ENCODE measurements around the gene SMAD6.

SMAD6 gene

DNA sequence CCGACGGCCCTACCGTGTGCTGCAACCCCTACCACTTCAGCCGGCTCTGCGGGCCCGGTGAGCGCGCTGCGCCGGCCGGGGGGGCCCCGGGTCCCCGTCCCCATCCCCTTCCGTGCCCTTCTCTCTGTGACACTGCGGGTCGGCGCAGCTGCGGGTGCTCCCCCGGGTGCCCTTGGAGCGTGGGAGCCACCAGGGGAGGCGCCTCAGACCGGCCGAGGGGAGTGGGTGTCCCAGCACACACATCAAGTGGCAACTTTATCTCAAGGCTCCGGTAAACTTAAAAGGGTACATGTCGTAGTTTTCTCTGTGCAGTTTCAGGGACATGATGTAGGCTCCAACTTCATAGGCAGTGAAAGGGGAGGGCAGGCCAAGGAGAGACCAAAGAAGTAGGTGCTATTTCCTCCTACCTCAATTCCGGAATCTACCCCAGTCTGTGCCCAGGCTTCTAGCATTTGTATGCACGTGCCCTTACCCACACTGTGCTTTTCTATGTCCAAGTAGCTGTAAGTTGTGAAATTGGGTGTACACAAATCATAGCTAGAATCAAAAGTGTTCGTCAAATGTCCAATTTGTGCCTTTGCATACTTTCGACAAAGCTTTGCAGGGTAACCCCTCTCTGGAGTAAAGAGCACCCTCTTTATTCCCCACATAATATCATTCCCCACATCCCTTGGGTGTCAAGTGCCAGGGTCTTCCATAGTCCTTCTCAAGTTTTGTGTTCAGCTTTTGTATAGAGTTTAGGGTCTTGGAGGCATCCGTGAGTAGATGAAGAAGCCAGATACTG, 2.2 kb downstream of the SMAD6 start:
- DNase-seq (ENCODE audit: low read depth) = no peak

DNA sequence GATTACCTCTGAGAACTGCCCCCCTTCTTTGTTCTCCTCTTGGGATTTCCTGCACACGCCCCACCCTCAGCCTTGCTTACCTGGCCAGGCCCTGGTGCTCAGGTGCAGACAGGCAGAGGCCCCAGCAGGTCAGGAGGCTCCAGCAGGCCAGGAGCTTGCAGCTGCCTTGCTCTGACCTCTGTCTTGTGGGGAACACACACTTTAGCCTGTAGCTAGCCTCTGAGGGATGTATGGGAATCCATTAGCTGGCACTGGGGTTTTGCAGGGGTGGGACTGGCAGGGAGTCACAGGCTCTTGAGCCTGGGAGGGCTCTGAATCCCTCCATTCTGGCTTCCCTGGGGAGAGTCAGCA, 2.7 kb downstream of the SMAD6 start:
- DNase-seq (ENCODE audit: low read depth) = no peak

DNA sequence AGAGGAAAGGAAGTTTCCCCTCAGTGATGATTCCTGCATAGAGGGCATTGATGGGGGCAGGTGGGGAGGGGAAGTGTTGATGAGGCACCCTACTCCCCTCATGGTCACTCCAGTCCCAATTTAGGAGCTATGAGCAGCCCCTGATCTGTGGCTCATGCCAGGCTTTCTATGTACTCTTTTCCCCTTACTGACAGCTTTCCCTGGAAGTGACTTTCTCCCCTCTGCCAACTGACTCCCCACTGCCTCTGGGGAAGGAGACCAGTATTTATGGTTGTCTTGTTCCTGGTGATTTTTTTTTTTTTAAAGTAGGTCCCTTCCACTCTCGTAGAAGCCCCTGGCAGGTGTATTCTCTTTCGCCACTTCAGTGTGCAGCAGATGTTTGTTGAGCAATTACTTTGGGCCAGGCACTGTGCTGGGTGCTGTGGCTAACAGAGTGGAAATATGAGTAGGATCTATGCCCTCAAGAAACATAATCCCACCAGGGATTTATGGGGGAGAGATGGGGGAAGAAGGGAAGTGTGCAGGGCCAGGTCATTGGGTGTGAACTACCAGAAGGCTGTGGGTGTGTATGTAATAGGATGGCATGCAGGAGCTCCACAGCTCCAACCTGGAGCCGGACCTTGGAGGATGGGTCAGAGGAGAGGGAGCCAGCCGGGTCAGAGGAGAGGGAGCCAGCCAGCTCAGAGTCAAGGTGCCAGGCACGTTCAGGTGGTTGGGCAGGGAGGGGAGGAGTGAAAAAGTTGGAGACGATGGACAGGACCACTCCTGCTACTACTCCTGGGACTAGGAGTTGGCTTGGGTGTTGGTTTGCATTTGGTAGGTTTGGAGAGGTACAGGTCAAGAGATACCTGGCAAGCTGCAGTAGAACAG, 3.5 kb downstream of the SMAD6 start:
- DNase-seq (ENCODE audit: low read depth) = no peak

DNA sequence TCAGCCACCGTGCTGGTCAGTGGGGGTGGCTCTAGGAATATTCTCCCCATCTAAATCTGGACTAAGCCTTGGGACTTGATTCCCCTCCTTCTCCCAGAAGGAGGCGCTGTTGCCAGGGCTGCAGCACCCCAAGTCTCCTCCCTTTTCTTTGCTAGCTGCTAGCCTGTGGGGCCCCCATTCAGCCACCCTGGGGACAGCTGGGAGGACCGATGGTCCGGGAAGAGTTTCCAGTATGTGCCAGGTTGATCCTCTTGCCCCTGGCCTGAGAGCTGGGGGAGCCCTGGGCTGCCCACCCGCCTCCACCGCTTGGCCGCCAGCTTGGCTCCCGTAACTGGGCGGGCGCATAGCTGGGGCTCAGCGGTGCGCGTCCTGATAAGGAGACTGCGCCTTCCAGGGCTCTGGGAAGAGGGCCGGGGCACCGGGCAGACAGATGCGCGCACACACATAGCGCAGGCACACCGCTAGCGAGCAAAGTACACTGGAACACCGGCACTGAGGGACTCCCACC, 4.2 kb downstream of the SMAD6 start:
- no peak for DNase-seq (ENCODE audit: low read depth)

DNA sequence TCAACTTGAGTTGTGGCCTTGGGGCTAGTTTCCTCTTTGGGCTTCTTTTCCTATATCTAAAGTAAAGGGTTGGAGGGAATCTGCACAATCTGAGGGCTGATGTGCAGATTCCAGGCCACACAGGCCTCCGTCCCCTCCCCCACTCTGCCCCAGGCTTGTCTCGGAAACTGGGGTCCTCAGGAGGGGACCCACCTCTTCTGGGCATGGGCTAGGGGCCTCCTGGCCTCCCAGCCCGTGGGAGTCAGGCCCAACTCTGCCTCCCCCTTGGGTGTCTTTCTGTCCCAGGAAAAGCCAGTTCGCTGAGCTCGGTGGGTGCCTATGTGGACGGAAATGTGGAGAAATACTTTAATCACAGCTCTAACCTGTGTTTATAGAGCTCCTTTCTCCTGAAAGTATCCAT, 4.8 kb downstream of the SMAD6 start:
- DNase-seq (ENCODE audit: low read depth) = no peak

DNA sequence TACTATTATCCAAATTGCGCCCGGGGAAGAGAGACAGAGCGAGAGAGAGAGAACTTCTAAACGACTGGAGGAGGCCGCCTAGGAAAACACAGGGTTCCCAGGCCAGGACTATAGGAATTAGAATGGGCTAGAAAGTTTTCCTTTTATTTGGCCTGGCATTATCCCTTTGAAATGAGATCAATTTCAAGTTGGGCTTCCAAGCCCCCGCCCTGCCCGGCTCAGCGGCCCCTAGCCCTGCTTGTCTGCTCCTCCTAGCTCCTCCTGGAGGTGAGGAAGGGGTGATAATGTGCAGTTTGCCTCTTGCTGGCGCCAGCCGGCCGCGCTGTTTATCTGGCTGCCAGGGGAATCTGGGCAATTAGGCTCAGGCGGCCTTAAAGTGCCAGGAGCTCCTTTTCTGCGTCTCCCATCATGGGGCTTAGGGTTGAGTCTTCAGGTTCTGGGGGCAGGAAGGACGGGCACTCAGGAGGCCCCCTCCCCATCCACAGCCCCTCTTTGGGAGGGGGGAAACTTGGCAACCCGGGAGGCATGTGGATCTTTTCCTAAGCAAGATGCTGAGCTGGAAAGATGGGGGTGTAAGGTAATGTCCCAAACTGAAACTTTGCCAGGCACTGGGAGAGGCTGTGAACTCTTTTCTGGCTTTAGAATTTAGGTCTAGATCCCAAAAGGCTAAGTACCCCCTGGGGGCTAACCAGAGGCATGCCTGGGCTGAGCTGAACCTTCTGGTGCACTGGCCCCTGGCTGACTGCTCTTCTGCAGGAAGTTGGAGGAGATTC, 5.5 kb downstream of the SMAD6 start:
- no peak for DNase-seq (ENCODE audit: low read depth)

DNA sequence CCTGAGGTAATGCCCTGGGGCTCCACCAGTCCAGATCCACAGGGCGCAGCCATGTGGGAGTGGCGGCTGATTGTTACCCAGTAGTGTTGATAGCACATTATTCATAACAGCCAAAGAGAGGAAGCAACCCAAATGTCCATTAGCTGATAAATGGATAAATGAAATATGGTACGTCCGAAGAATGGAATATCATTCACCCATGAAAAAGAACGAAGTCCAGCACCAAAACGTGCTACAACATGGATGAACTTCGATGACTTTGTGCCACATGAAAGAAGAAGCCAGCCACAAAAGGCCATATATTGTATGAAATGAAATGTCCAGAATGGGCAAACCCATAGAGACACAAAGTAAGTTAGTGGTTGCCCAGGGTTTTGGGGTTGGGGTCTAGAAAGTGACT, 6.4 kb downstream of the SMAD6 start:
- no peak for DNase-seq (ENCODE audit: low read depth)

DNA sequence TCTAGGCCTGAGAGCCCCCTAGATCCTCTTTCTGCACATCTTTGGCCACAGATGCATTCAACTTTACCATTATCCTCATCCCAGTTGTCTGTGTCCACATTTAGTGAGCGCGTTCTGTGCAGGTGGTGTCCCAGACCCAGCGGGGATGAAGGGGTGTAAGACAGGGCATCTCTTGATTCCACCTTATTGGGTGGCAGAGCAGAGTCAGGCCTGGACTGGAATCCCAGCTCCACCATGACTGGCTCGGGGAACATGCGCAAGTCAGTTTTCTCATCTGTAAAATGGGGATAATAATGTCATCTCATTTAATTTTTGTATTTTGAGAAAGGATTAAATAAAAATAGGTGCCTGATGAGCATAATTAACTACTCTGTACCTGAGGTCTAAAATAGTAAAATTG, 7.8 kb downstream of the SMAD6 start:
- no peak for DNase-seq (ENCODE audit: low read depth)

DNA sequence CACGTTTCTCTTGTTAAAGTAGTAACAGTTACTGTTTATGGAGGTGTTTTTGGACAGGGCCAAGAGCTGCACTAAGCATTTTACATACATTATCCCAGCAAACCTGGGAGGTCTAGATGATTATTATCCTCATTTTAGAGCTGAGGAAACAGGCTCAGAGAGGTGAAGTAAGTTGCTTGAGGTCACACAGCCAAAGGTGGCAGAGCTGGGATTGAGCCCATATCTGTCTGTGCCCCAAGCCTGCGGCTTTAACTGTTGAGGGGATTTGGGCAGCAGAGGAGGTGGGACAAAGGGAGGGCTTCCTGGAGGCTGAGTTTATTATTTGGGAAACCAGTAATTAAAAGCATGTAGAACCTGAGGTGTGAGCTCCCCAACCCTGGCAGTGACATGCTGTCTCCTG, 9.2 kb downstream of the SMAD6 start:
- no peak for DNase-seq (ENCODE audit: low read depth)

DNA sequence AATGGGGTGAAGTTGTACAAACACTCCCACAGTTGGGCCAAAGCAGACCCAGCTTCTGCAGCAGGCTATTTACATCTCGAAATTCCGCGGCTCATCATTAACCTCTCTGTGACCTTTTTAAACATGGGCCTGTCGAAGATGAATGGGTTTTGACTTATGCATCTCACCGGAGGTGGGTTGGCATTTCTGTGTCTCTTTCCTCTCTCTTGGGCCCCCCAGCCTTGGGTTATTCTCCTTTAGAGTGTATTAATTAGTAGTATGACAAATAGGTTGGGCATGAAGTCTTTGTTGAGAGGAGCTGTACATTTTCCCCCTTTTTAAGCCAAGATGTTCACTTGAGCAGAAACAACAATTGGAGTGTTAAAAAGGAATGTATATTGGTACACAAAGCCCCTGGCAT, 9.8 kb downstream of the SMAD6 start:
- no peak for DNase-seq (ENCODE audit: low read depth)

DNA sequence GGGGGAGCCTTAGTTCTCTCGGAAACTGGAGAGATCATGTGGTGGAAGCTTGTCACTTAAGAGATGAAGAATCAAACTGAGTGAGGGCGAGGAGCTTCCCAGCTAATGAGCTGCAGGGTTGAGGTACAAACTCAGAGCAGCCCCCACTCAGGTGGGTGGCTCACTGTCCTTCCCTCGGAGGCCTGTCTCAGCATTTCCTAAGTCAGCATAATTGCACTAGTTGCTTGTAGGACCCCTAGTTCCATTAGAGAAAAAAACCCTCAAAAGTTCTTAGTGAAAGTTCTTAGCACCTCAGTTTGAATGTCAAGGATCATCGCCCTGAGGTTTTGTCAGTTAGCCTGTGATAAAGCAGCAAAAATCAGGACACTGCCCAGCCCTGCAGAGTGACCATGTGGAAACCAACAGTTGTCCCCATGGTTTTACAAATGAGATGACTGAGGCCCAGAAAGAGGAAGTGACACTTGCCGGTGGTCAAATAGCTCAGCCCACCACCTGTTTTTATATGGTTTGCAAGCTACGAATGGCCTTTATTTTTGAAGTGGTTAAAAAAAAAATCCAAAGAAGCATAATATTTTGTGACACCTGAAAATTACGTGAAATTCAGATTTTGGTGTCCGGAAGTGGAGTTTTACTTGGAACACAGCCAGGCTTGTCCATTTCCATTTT, 11.9 kb downstream of the SMAD6 start:
- DNase-seq (ENCODE audit: low read depth) = no peak

DNA sequence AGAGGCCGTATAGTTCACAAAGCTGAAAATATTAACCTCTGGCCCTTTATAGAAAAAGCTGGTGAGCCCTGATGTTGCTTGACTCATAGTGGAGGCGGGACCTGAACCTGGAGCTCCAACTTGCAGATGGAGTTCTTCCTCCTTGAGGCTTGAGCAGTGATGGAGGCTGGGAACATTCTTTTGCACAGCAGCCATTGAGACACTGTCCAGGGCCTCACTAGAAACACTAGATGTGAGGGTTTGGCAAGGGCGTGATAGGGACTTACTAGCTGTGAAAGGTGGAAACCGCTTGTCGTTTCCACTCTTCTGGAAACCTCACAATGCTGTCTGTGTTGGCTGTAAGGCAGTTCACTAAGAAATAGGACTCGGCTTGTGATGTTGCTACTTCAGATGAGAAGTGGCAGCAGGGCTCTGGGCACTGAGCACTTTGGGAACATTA, 12.5 kb downstream of the SMAD6 start:
- no peak for DNase-seq (ENCODE audit: low read depth)

DNA sequence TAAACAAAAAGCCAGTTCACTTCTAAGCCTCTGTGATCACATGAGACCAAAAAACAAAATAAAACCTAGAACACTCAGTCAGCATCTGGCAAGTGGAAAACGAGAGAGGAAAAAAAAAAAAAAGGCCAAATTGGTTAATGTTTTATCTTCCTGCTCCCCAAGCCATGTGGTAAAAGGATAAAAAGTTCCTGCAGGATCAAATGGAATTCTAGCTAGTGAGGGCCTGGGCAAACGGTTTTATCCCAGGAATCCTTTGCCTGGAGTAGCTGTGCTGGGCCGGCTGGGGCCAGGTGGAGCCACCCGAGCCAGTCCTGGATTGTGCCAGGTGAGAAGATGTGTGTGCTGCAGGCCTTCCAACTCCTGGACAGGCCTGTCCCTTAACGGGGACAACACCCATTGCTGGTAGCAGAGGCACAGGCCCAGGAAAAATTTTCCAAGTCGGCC, 13.2 kb downstream of the SMAD6 start:
- DNase-seq (ENCODE audit: low read depth) = no peak

DNA sequence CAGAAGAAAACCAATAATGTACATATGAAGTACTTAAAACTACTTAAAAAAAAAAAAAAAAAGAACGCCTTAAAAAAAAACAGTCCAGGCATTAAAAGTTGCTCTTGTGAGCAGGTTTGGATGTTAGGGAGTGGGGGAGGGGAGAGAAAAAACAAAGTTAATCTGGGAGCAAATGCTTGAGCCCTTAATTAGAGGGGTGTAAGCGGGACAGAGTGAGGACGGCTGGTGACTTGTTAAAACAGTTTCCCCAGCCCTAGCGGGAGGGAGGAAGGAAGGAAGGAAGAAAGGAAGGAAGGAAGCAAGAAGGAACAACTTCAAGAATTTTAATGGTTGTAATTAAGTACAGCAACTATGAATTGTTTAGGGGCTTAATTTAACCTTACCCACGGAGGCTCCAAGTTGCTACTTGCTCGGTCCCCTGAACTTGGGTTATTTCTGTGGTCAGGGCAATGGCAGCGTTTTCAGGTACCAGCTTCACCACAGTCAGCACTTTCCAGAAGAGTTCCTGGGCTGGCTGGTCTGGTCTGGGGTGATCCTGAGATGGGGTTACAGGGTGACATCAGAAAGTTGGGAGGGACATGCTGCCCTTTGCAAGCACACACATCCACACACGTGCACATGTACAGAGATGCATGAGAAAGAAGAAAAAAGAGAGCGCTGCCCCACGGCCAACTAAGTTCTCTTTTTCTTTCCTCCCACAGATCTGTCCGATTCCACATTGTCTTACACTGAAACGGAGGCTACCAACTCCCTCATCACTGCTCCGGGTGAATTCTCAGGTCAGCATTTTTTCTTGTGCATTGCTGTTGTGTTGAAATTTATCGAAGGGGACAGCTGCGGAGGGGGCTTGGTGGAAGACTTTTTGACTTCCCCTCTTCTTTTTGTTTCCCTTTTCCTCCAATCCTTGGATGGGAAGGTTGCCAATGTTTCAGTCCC, 14.0 kb downstream of the SMAD6 start:
- no peak for DNase-seq (ENCODE audit: low read depth)

DNA sequence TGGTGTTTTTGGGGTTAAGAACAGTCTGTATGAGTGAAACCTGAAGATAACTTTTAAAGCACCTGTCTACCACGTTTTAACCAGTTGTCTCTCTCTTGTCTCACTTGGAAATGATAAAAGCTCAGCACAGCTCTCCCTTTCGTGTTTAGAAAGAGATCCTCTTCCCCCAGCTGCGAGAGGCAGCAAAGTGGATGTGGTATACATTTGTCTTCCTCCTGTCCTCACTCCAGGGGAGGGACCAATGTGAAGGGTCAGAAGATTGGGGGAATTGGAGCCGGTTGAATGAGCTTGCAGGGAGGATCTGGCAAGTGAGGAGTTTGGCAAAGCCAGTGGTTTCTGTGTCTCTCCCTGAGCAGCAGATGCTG, 14.6 kb downstream of the SMAD6 start:
- DNase-seq (ENCODE audit: low read depth) = no peak

DNA sequence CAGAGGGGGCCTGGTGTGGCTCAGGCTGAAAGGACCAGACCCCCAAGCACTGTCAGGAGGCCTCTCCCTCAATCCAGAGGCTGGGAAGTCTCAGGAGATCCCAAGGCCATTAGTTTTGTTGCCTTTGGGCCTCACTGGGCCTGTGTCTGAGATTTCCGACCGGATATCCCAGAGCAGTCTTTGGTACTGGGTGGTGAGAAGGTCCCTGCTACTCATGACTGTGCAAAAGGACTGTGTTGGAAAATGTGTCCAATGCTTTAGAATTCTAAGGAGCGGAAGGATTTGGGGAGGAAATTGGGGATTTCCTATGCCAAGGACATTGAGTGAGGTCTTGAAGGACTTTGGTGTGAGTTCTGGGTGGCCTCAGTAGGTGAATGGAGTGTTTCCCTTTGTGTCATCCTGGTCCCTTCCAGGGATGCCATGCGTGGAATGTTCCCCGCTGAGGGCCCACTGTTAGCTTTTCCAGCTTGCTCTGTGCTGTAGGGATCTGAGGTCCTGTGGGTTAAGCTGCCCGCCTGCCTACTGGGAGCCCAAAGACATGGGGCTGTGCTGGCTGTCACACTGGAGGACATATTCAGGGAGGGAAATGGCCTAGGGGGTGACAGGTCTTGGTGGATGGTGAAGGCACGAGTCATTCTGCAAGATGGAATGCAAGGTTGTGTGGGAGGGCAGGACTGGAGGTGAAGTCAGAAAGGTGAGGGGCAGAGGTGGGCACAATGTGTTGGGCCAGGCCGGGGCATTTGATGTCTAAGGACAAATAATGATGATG, 16.4 kb downstream of the SMAD6 start:
- DNase-seq (ENCODE audit: low read depth) = no peak

DNA sequence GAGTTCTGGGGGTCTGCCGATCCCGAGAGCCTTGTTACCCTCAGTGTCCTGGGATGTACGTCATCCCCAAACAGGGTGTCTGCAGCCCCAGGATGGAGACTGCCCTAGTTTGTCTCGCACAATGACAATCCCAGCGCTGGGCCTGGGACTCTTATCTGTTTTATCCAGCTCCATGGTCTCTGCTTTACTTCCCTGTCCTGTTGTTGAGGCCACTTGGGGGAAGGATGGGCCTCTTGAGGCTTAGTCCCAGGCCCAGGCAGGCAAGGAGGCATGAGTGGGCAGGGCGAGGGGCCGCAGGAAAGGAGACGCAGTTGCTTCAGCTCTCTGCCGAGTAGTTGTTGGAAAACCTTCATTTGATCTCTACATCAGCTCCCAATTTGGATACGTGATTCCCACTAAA, 17.4 kb downstream of the SMAD6 start:
- no peak for DNase-seq (ENCODE audit: low read depth)

DNA sequence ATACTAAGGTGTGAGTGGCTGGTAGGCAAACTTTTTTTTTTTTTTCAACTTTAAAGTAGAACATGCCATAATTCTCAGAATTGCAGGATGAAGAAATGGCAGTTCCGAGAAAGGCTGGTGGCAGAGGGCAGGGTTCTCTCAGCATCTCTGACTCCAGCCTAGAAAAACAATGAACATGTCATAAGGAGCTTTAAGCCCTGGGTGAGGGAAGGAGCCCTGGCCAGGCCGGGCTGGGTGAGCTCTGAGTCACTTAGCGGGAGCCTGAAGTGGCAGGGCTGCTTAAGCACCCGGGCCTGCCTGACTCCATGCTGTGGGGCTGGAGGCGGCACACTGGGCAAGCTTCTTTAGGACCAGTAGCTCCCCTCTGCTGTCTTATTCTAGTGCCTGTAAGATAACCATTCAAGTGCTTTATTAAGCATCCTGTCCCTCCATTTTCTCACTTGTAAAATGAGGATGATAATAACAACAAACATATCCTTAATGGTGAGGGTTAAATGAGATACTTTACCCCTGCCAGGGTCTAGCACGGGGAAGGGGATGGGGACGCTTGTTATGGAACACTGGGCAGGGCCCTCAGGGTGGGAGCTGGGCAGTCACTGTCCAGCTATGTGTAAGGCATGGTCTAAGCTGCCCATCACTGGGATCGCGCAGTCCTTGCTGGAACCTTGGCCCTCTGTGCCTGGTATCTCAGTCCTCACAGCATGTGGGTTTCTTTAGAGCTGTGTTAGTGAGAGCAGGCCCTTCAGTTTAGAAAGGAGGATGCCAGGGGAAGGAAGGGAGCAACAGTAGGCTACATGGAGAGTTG, 18.4 kb downstream of the SMAD6 start:
- DNase-seq (ENCODE audit: low read depth) = no peak

DNA sequence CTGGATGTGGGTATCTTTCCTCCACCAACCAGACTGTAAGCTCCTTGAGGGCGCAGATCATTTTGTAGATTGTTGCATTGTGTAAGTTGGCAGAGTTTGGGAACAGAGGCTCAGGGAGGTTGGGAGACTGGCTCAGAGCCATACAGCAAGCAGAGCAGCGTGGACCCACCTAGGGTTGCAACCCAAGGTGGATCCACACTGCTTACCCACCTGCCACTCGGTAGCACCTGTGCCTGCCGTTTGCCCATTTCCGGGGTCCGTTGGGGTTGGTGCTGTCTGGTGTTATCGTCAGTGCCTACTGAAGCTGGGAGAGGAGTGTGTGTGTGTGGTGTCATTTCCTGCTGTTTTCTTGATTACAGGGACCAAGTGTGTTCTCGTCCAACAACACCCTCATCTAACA, 19.0 kb downstream of the SMAD6 start:
- no peak for DNase-seq (ENCODE audit: low read depth)
